NT2/D1 (cell line): ENCODE results near the gene SHC3.

Source experiments
- SUZ12 ChIP-seq: IDR thresholded peaks from 2 replicates; pipeline ENCODE4 v1.6.1; 2011; ENCODE audit not compliant: insufficient read length, insufficient read depth; ENCODE audit errors: extremely low read depth
- YY1 ChIP-seq: IDR thresholded peaks from 2 replicates; pipeline ENCODE4 v1.6.1; 2011; ENCODE audit not compliant: insufficient read length, insufficient read depth
- ZNF274 ChIP-seq: IDR thresholded peaks from 2 replicates; pipeline ENCODE4 v1.6.1; 2011; ENCODE audit warnings: mild to moderate bottlenecking, low read depth, low read length

- TF ChIP-seq YY1 (no peak), SUZ12 (no peak), ZNF274 (no peak)
These were observed 367 bp upstream of the SHC3 start for GRCh38 chr9:89178830-89179539.
